ENCODE data around the gene YPEL2. TPM values are rescaled to one million over a fixed set of nuclear protein-coding genes. Genes with fewer than 3 reads are reported as not detected.

Gene YPEL2
- total and polyA plus RNA-seq, 2 of the 13 experiments (the other 11 are each of a cell fraction or from before 2014, with no cell fraction given) = 8.5 to 21.1 TPM

GRCh38 chr17:59417452-59417851, 86.0 kb downstream of the YPEL2 start:
- TF ChIP-seq, protein P1, sequence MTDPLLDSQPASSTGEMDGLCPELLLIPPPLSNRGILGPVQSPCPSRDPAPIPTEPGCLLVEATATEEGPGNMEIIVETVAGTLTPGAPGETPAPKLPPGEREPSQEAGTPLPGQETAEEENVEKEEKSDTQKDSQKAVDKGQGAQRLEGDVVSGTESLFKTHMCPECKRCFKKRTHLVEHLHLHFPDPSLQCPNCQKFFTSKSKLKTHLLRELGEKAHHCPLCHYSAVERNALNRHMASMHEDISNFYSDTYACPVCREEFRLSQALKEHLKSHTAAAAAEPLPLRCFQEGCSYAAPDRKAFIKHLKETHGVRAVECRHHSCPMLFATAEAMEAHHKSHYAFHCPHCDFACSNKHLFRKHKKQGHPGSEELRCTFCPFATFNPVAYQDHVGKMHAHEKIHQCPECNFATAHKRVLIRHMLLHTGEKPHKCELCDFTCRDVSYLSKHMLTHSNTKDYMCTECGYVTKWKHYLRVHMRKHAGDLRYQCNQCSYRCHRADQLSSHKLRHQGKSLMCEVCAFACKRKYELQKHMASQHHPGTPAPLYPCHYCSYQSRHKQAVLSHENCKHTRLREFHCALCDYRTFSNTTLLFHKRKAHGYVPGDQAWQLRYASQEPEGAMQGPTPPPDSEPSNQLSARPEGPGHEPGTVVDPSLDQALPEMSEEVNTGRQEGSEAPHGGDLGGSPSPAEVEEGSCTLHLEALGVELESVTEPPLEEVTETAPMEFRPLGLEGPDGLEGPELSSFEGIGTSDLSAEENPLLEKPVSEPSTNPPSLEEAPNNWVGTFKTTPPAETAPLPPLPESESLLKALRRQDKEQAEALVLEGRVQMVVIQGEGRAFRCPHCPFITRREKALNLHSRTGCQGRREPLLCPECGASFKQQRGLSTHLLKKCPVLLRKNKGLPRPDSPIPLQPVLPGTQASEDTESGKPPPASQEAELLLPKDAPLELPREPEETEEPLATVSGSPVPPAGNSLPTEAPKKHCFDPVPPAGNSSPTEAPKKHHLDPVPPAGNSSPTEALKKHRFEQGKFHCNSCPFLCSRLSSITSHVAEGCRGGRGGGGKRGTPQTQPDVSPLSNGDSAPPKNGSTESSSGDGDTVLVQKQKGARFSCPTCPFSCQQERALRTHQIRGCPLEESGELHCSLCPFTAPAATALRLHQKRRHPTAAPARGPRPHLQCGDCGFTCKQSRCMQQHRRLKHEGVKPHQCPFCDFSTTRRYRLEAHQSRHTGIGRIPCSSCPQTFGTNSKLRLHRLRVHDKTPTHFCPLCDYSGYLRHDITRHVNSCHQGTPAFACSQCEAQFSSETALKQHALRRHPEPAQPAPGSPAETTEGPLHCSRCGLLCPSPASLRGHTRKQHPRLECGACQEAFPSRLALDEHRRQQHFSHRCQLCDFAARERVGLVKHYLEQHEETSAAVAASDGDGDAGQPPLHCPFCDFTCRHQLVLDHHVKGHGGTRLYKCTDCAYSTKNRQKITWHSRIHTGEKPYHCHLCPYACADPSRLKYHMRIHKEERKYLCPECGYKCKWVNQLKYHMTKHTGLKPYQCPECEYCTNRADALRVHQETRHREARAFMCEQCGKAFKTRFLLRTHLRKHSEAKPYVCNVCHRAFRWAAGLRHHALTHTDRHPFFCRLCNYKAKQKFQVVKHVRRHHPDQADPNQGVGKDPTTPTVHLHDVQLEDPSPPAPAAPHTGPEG (CRISPR knock-in tag; IDR thresholded peaks at IDR 0.05) = no peak
- TF ChIP-seq RXRB (CRISPR knock-in tag; IDR thresholded peaks at IDR 0.05; ENCODE audit: borderline replicate concordance) = no peak
- no peak for TF ChIP-seq JUN (CRISPR knock-in tag; IDR thresholded peaks at IDR 0.05)
- no peak for TF ChIP-seq ZNF367 (CRISPR knock-in tag; IDR thresholded peaks at IDR 0.05; ENCODE audit: borderline replicate concordance)
- no peak for TF ChIP-seq REXO4 (CRISPR knock-in tag; IDR thresholded peaks at IDR 0.05; ENCODE audit: borderline replicate concordance)
- no peak for TF ChIP-seq RFX5 (IDR thresholded peaks at IDR 0.05; ENCODE audit: low read depth, low read length)
- TF ChIP-seq ZBTB44 (CRISPR knock-in tag; IDR thresholded peaks at IDR 0.05) = no peak
- TF ChIP-seq SMARCC2 (IDR thresholded peaks at IDR 0.05) = no peak
- no peak for TF ChIP-seq ZNF224 (CRISPR knock-in tag; IDR thresholded peaks at IDR 0.05)
- no peak for TF ChIP-seq ZNF256 (CRISPR knock-in tag; conservative IDR thresholded peaks at IDR 0.05)
- TF ChIP-seq MED8 (CRISPR knock-in tag; IDR thresholded peaks at IDR 0.05; ENCODE audit: insufficient replicate concordance) = no peak
- TF ChIP-seq NR2F2 (IDR thresholded peaks at IDR 0.05; ENCODE audit: borderline replicate concordance, low read depth) = no peak
- TF ChIP-seq, protein P2, sequence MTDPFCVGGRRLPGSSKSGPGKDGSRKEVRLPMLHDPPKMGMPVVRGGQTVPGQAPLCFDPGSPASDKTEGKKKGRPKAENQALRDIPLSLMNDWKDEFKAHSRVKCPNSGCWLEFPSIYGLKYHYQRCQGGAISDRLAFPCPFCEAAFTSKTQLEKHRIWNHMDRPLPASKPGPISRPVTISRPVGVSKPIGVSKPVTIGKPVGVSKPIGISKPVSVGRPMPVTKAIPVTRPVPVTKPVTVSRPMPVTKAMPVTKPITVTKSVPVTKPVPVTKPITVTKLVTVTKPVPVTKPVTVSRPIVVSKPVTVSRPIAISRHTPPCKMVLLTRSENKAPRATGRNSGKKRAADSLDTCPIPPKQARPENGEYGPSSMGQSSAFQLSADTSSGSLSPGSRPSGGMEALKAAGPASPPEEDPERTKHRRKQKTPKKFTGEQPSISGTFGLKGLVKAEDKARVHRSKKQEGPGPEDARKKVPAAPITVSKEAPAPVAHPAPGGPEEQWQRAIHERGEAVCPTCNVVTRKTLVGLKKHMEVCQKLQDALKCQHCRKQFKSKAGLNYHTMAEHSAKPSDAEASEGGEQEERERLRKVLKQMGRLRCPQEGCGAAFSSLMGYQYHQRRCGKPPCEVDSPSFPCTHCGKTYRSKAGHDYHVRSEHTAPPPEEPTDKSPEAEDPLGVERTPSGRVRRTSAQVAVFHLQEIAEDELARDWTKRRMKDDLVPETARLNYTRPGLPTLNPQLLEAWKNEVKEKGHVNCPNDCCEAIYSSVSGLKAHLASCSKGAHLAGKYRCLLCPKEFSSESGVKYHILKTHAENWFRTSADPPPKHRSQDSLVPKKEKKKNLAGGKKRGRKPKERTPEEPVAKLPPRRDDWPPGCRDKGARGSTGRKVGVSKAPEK (CRISPR knock-in tag; IDR thresholded peaks at IDR 0.05; ENCODE audit: borderline replicate concordance) = no peak
- TF ChIP-seq SALL1 (CRISPR knock-in tag; IDR thresholded peaks at IDR 0.05) = no peak
- in situ Hi-C loops (cut with HindIII; ENCODE audit: extremely low pct_ligation_motif_present, low pct_unique_long_range_greater_than_20kb) = no loop called here
- peaks cover 53% of the 10 kb centered on the region for H3K4me1 ChIP-seq (ENCODE audit: insufficient read depth, low read length)
- intact Hi-C loops (cut with micrococcal nuclease; ENCODE audit: unreplicated experiment) = no loop called here
- H3K79me2 ChIP-seq (ENCODE audit: insufficient read depth, low read length) = no peaks in the 10 kb centered on the region
- H2AFZ ChIP-seq (ENCODE audit: low read length) = no peak overlapping the region
- FAIRE-seq = no peak
- no peaks in the 10 kb centered on the region for H3K9me3 ChIP-seq (ENCODE audit: low read length)
- H3K4me3 ChIP-seq (replicated peaks in 1 of 3; ENCODE audit: insufficient read depth in 1 of 3, low read depth in 2 of 3, low read length in 3 of 3) = no peak overlapping the region
- no peak overlapping the region for H3K4me2 ChIP-seq (ENCODE audit: low read depth, low read length)
- no peak for ATAC-seq
- H4K20me1 ChIP-seq (ENCODE audit: insufficient read depth, low read length) = no peaks in the 10 kb centered on the region
- ChIA-PET POLR2A (no interaction called here), CTCF (ENCODE audit: low intra/inter-chr PET ratio, low total read pairs) (no interaction called here)
- no peak overlapping the region for H3K9ac ChIP-seq (ENCODE audit: insufficient read depth, low read depth, low read length)
- H3K36me3 ChIP-seq (replicated peaks in 1 of 2; ENCODE audit: control insufficient read depth in 1 of 2, insufficient read depth in 2 of 2, low read length in 2 of 2) = no peaks in the 10 kb centered on the region
- peaks cover 0 to 3% of the 10 kb centered on the region in 2 experiments; a peak in 1 of 5 replicates for H3K27me3 ChIP-seq (ENCODE audit: control insufficient read depth in 1 of 2, insufficient read depth in 2 of 2, low read length in 2 of 2)
- BruUV-seq (replicated peaks) = no TSS peak
- 39% methylated on average over 12 of the region's 12 CpGs for WGBS (ENCODE audit: low lambda C conversion rate)
- no peak for DNase-seq (ENCODE audit: low spot score)
- H3K27ac ChIP-seq (ENCODE audit: extremely low read length, insufficient read depth, low read length) = no peak overlapping the region
